ENCODE results near the gene FCHSD2.

- TF ChIP-seq CTCF (IDR thresholded peaks at IDR 0.05) (no peak), POLR2A (IDR thresholded peaks at IDR 0.05) (no peak)
Measured at GRCh38 chr11:73152861-73153483, 10.9 kb upstream of the FCHSD2 start.
